ENCODE measurements around the gene MPRIP.

- TF ChIP-seq, protein P1, sequence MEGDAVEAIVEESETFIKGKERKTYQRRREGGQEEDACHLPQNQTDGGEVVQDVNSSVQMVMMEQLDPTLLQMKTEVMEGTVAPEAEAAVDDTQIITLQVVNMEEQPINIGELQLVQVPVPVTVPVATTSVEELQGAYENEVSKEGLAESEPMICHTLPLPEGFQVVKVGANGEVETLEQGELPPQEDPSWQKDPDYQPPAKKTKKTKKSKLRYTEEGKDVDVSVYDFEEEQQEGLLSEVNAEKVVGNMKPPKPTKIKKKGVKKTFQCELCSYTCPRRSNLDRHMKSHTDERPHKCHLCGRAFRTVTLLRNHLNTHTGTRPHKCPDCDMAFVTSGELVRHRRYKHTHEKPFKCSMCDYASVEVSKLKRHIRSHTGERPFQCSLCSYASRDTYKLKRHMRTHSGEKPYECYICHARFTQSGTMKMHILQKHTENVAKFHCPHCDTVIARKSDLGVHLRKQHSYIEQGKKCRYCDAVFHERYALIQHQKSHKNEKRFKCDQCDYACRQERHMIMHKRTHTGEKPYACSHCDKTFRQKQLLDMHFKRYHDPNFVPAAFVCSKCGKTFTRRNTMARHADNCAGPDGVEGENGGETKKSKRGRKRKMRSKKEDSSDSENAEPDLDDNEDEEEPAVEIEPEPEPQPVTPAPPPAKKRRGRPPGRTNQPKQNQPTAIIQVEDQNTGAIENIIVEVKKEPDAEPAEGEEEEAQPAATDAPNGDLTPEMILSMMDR (IDR thresholded peaks at IDR 0.05): no peak
- TF ChIP-seq POLR2A (IDR thresholded peaks at IDR 0.05): no peak
Measured at GRCh38 chr17:17035920-17036523, 6.2 kb upstream of the MPRIP start.
